Endothelial cell of umbilical vein (primary cell): ENCODE data around the gene PARD3B. TPM values are rescaled to one million over a fixed set of nuclear protein-coding genes. Genes with fewer than 3 reads are reported as not detected.

Experiments
- BruUV-seq: library from RNA; stranded (reverse); fragments of 400-500 nt; replicated peaks from 2 replicates; lab custom pipeline; 2021; lab: Mats Ljungman, UMichigan
- CTCF ChIA-PET: fragments of 300-600, 350-600 bp; sonication (Branson Sonifier 250); formaldehyde crosslinking; loops from one replicate; lab custom pipeline; 2021; ENCODE audit warnings: antibody characterized with exemption, inconsistent platforms; lab: Charles Lee
- POLR2A ChIA-PET: fragments of 300-600, 350-600 bp; sonication (Branson Sonifier 250); formaldehyde crosslinking; loops from one replicate; lab custom pipeline; 2021; ENCODE audit warnings: antibody characterized with exemption, inconsistent platforms; lab: Charles Lee
- DNase-seq: peaks from one replicate; pipeline ENCODE4 v3.0.0-alpha.2; 2011; ENCODE audit warnings: low read depth, low spot score
- FAIRE-seq: peaks from 2 replicates; lab custom pipeline; 2011; peaks lifted over from hg19 to GRCh38; lab: Jason Lieb, UNC
- H2AFZ ChIP-seq: 2 replicates; pipeline ENCODE4 v1.6.0; 2012; ENCODE audit warnings: low read depth, low read length, control low read depth, inconsistent platforms
- H3K27ac ChIP-seq: 2 replicates; pipeline ENCODE4 v1.5.1; 2011; ENCODE audit warnings: low read depth, mild to moderate bottlenecking, control low read depth, low read length, moderate library complexity; ENCODE audit not compliant: insufficient read depth
- H3K27me3 ChIP-seq, 2 experiments: 2 replicates each; pipeline versions ENCODE4 v1.6.0 to v1.6.1; 2011; ENCODE audit warnings: low read length in 2 of 2, mixed read lengths in 1 of 2; ENCODE audit not compliant: control insufficient read depth in 2 of 2, insufficient read depth in 2 of 2
- H3K36me3 ChIP-seq, 2 experiments: 2 replicates in 1 of 2; 3 replicates in 1 of 2; pipeline ENCODE4 v1.5.1; 2011; ENCODE audit warnings: low read length in 2 of 2, mild to moderate bottlenecking in 1 of 2, moderate library complexity in 1 of 2; ENCODE audit not compliant: control insufficient read depth in 2 of 2, insufficient read depth in 2 of 2; ENCODE audit errors: extremely low read depth in 1 of 2
- H3K4me1 ChIP-seq: 3 replicates; pipeline ENCODE4 v1.5.1; 2011; ENCODE audit warnings: mild to moderate bottlenecking, low read length; ENCODE audit not compliant: control insufficient read depth, insufficient read depth; ENCODE audit errors: extremely low read depth
- H3K4me2 ChIP-seq: 2 replicates; pipeline ENCODE4 v1.6.1; 2011; ENCODE audit warnings: low read length, control low read depth, mixed read lengths; ENCODE audit not compliant: insufficient read depth
- H3K4me3 ChIP-seq, 3 experiments: fragments of 200-600 bp in 1 of 3; sonication (generic), shearing (Covaris generic) in 1 of 3; replicated peaks in 1 of 3; 2 replicates each; pipeline ENCODE4 v1.5.1; 2011 to 2016; ENCODE audit warnings: control low read depth in 3 of 3, low read length in 3 of 3, mild to moderate bottlenecking in 2 of 3, inconsistent platforms in 1 of 3, low read depth in 1 of 3, moderate library complexity in 1 of 3; ENCODE audit not compliant: insufficient read depth in 1 of 3
- H3K79me2 ChIP-seq: 2 replicates; pipeline ENCODE4 v1.6.0; 2012; ENCODE audit warnings: low read length, inconsistent platforms; ENCODE audit not compliant: control insufficient read depth, insufficient read depth
- H3K9ac ChIP-seq: replicated peaks from 2 replicates; pipeline ENCODE3; 2011; ENCODE audit warnings: low read length, control low read depth; ENCODE audit not compliant: insufficient read depth; ENCODE audit errors: extremely low read depth
- H3K9me1 ChIP-seq: replicated peaks from 3 replicates; pipeline ENCODE4 v1.6.0; 2011; ENCODE audit warnings: mild to moderate bottlenecking, low read length; ENCODE audit not compliant: control insufficient read depth, insufficient read depth; ENCODE audit errors: extremely low read depth
- H3K9me3 ChIP-seq: replicated peaks from 2 replicates; pipeline ENCODE4 v1.5.1; 2012; ENCODE audit warnings: low read length, inconsistent platforms; ENCODE audit not compliant: control insufficient read depth, insufficient read depth
- H4K20me1 ChIP-seq: replicated peaks from 2 replicates; pipeline ENCODE3; 2011; ENCODE audit warnings: mild to moderate bottlenecking, low read length; ENCODE audit not compliant: control insufficient read depth, insufficient read depth; ENCODE audit errors: extremely low read depth
- CTCF ChIP-seq, 2 donors: IDR thresholded peaks; 1 replicate in 1 of 2; 2 replicates in 1 of 2; pipeline ENCODE4 v1.5.1; 2011; ENCODE audit warnings: low read length in 2 of 2, mild to moderate bottlenecking in 2 of 2, moderate library complexity in 2 of 2, control low read depth in 1 of 2, inconsistent platforms in 1 of 2, low read depth in 1 of 2; ENCODE audit not compliant: insufficient read depth in 1 of 2; ENCODE audit errors: extremely low read depth in 1 of 2
- EZH2 ChIP-seq: IDR thresholded peaks from 2 replicates; pipeline ENCODE4 v1.6.1; 2012; ENCODE audit warnings: borderline replicate concordance, low read depth, mild to moderate bottlenecking, moderate library complexity, low read length, inconsistent platforms; ENCODE audit not compliant: severe bottlenecking
- FOS ChIP-seq: IDR thresholded peaks from 2 replicates; pipeline ENCODE4 v1.6.1; 2011; ENCODE audit warnings: mild to moderate bottlenecking, low read length, moderate library complexity, borderline replicate concordance; ENCODE audit not compliant: insufficient read depth
- GATA2 ChIP-seq: IDR thresholded peaks from 2 replicates; pipeline ENCODE4 v1.7.0; 2011; ENCODE audit warnings: low read depth, mild to moderate bottlenecking, moderate library complexity, mixed read lengths, low read length; ENCODE audit not compliant: insufficient read length, insufficient read depth
- JUN ChIP-seq: IDR thresholded peaks from 2 replicates; pipeline ENCODE4 v1.6.1; 2011; ENCODE audit warnings: borderline replicate concordance, low read depth; ENCODE audit not compliant: insufficient read length, insufficient read depth
- MAX ChIP-seq: IDR thresholded peaks from 2 replicates; pipeline ENCODE4 v1.6.1; 2011; ENCODE audit not compliant: insufficient read depth, insufficient read length
- MYC ChIP-seq: IDR thresholded peaks from one replicate; pipeline ENCODE4 v1.6.1; 2011; ENCODE audit warnings: mild to moderate bottlenecking, low read depth, low read length
- POLR2A ChIP-seq: IDR thresholded peaks from 2 replicates; pipeline ENCODE4 v1.6.1; 2012; ENCODE audit warnings: low read depth, mild to moderate bottlenecking, control low read depth, low read length
- POLR2AphosphoS5 ChIP-seq: IDR thresholded peaks from 2 replicates; pipeline ENCODE4 v1.6.1; 2012; ENCODE audit warnings: low read depth, mild to moderate bottlenecking, control low read depth, low read length, moderate library complexity; ENCODE audit not compliant: insufficient read depth
- dilution Hi-C: fragments of 300-500 bp; cut with MboI; formaldehyde crosslinking; loops from one replicate; pipeline ENCODE4 v1.15.0; 2019; ENCODE audit warnings: low sequenced_read_pairs; ENCODE audit not compliant: extremely low pct_ligation_motif_present
- intact Hi-C: fragments of 100-400 bp; cut with micrococcal nuclease; formaldehyde crosslinking; loops from one replicate; pipeline ENCODE4 v1.10.0; 2022
- polyA plus RNA-seq, 4 experiments: library from polyadenylated mRNA; depleted of rRNA in 3 of 4; stranded (reverse) in 3 of 4; unstranded in 1 of 4; fragments of >200 nt; gene quantifications; 2 replicates each; pipeline versions ENCODE4 v1.2.1 to v1.2.3, GENCODE V29; 2011 to 2012; ENCODE audit warnings: missing spikeins in 1 of 4
- total RNA-seq: library from RNA; stranded (reverse); gene quantifications from 2 replicates; pipeline ENCODE4 v1.2.3, GENCODE V29; 2021

PARD3B gene
- total and polyA plus RNA-seq, 2 donors (not counting 3 experiments of a cell fraction or from before 2014, with no cell fraction given): 2.2 to 30.9 TPM

GRCh38 chr2:205453202-205453601, 907.9 kb downstream of the PARD3B start:
- BruUV-seq: no TSS peak
- no peak overlapping the region for H3K4me2 ChIP-seq
- CTCF ChIA-PET: interaction anchor here (1.6 kb wide), 1 partner anchor 223 kb away, joined by 3 read pairs; no protein-coding TSS in a partner anchor
- POLR2A ChIA-PET: no interaction called here
- intact Hi-C loops: no loop called here
- H3K9ac ChIP-seq: no peak overlapping the region
- no peak overlapping the region for H3K27ac ChIP-seq
- H3K4me1 ChIP-seq: no peaks in the 10 kb centered on the region
- no peaks in the 10 kb centered on the region for H3K27me3 ChIP-seq
- no peak overlapping the region for H2AFZ ChIP-seq
- DNase-seq: no peak
- H3K4me3 ChIP-seq: no peak overlapping the region
- H4K20me1 ChIP-seq: no peaks in the 10 kb centered on the region
- H3K79me2 ChIP-seq: no peaks in the 10 kb centered on the region
- FAIRE-seq: no peak
- H3K36me3 ChIP-seq: no peaks in the 10 kb centered on the region
- no peaks in the 10 kb centered on the region for H3K9me3 ChIP-seq
- no peak for TF ChIP-seq POLR2A
- TF ChIP-seq MYC: no peak
- no peak for TF ChIP-seq MAX
- TF ChIP-seq FOS: no peak
- no peak for TF ChIP-seq POLR2AphosphoS5
- no peak for TF ChIP-seq GATA2
- no peak for TF ChIP-seq CTCF (IDR thresholded peaks at IDR 0.05; ENCODE audit: extremely low read depth in 1 of 2, insufficient read depth in 1 of 2, low read depth in 1 of 2, low read length in 2 of 2)
- TF ChIP-seq JUN: no peak
- no peak for TF ChIP-seq EZH2
- dilution Hi-C loops: no loop called here
- H3K9me1 ChIP-seq: no peaks in the 10 kb centered on the region
